SKM-1 treated with dmso at 0.1 percent for 144 hours (cell line): ENCODE measurements around the gene SLC34A2.
"Not testable (repeated sequence)": the region's sequence is repeated elsewhere in the genome, so short reads cannot be mapped to it uniquely, and the experiment has no call there.

Experiments
- DNase-seq: peaks from one replicate; lab custom pipeline; 2025; ENCODE audit not compliant: unreplicated experiment; lab: John Stamatoyannopoulos, UW

Gene SLC34A2

GRCh38 chr4:25658777-25659176 is 3.1 kb downstream of the SLC34A2 start:
- no peak for DNase-seq

GRCh38 chr4:25661441-25661840 is 5.8 kb downstream of the SLC34A2 start:
- DNase-seq: not testable (repeated sequence)

- DNase-seq: no peak
Measured at GRCh38 chr4:25662306-25662705, 6.7 kb downstream of the SLC34A2 start.

- no peak for DNase-seq
Measured at GRCh38 chr4:25663781-25664180, 8.1 kb downstream of the SLC34A2 start.

GRCh38 chr4:25666031-25666630 is 10.5 kb downstream of the SLC34A2 start:
- DNase-seq: no peak

GRCh38 chr4:25667931-25668557 is 12.4 kb downstream of the SLC34A2 start:
- no peak for DNase-seq

- no peak for DNase-seq
Measured at GRCh38 chr4:25670991-25671390, 15.3 kb downstream of the SLC34A2 start.

GRCh38 chr4:25672756-25673155 is 17.1 kb downstream of the SLC34A2 start:
- no peak for DNase-seq

GRCh38 chr4:25674386-25674785 is 18.7 kb downstream of the SLC34A2 start:
- DNase-seq: no peak

GRCh38 chr4:25676221-25676620 is 20.6 kb downstream of the SLC34A2 start:
- no peak for DNase-seq

GRCh38 chr4:25677157-25677556 is 21.5 kb downstream of the SLC34A2 start:
- no peak for DNase-seq

GRCh38 chr4:25677943-25678342 is 22.3 kb downstream of the SLC34A2 start:
- DNase-seq: no peak

GRCh38 chr4:25687773-25688172 is 32.1 kb downstream of the SLC34A2 start:
- DNase-seq: no peak

GRCh38 chr4:25694466-25694865 is 38.8 kb downstream of the SLC34A2 start:
- no peak for DNase-seq

- no peak for DNase-seq
Measured at GRCh38 chr4:25696409-25696808, 40.8 kb downstream of the SLC34A2 start.

- no peak for DNase-seq
Measured at GRCh38 chr4:25697516-25697915, 41.9 kb downstream of the SLC34A2 start.

- no peak for DNase-seq
Measured at GRCh38 chr4:25700661-25701060, 45.0 kb downstream of the SLC34A2 start.

- no peak for DNase-seq
Measured at GRCh38 chr4:25702848-25703247, 47.2 kb downstream of the SLC34A2 start.

GRCh38 chr4:25703731-25704388 is 48.2 kb downstream of the SLC34A2 start:
- no peak for DNase-seq

- DNase-seq: no peak
Measured at GRCh38 chr4:25704516-25704915, 48.9 kb downstream of the SLC34A2 start.

GRCh38 chr4:25710637-25711036 is 55.0 kb downstream of the SLC34A2 start:
- DNase-seq: no peak

- no peak for DNase-seq
Measured at GRCh38 chr4:25712611-25713010, 57.0 kb downstream of the SLC34A2 start.
